NCI-H2107 treated with DMSO at 0.1 percent for 48 hours (cell line): ENCODE data around the gene SEC23B.
A peak's percentile ranks its signal among the peaks of the same experiment; 100 is the strongest.
"Not testable (repeated sequence)": the region's sequence is repeated elsewhere in the genome, so short reads cannot be mapped to it uniquely, and the experiment has no call there.

Source experiments
- DNase-seq: peaks from one replicate; lab custom pipeline; 2025; ENCODE audit not compliant: unreplicated experiment; lab: John Stamatoyannopoulos, UW

Gene SEC23B

GRCh38 chr20:18507218-18508191 is at the start of gene SEC23B:
Gene SEC23B (plus strand): TSS chr20:18507940. CDS start chr20:18510836, 2,896 bp downstream.
- DNase-seq, result peak; percentile 90

DNA sequence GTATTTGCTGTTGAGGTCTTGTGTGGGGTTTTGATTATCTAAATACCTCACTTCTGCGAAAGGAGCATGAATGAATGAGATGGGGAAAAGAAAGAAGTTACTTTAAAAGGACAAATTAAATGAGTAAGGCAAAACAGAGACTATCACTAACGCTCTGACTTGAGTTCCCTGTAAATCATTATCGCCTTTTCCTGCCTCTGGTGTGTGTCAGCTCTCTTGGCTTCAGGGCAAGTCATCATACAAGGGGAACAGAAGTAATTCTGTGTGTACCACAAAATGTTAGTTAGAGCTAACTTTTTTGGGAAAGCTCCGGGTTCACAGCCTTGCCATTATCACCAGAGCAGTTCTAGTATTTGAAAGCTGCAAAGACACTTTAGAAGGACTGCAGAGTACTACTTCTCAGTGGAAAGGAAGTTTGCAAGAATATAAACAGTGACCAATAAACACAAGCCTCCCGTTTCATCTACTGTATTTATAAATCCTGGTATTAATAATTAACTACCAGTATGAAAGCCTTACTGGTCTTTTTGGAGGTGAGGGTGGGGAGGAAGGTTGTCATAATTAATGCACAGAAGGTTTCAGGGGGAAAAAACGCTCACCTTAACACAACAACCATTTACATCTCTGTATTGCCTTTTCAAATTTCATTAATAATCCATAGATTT is 42.1 kb upstream of the SEC23B start:
- no peak for DNase-seq

- DNase-seq, result no peak
Observed at GRCh38 chr20:18466574-18466893, 41.2 kb upstream of the SEC23B start.

- peak; percentile 81 for DNase-seq
Observed at GRCh38 chr20:18466894-18467730, 40.6 kb upstream of the SEC23B start, which contains the start of the genes DZANK1 and POLR3F. Gene DZANK1 (minus strand): TSS chr20:18467030. CDS start chr20:18465358, 1,672 bp downstream. Gene POLR3F (plus strand): TSS chr20:18467390. CDS start chr20:18467507, 117 bp downstream.

- DNase-seq, result no peak
Observed at GRCh38 chr20:18477218-18477617, 30.5 kb upstream of the SEC23B start.

DNA sequence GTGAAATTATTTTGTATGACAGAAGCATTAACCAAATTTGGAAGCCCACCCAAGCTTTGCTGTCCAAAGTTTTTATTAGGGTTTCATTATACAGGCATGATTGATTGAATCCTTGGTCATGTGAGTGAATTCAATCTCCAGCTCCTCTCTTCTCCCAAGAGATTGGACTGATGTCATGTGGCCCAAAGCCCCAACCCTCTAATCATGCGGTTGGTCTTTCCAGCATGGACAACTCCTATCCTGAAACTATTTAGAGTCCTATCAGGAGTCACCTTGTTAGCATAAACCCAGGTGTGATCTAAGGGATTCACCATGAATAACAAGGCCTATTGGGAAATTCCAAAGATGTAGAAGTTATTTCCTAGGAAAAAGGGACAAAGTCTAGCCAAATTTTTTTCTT is 29.9 kb upstream of the SEC23B start:
- DNase-seq, result no peak

DNA sequence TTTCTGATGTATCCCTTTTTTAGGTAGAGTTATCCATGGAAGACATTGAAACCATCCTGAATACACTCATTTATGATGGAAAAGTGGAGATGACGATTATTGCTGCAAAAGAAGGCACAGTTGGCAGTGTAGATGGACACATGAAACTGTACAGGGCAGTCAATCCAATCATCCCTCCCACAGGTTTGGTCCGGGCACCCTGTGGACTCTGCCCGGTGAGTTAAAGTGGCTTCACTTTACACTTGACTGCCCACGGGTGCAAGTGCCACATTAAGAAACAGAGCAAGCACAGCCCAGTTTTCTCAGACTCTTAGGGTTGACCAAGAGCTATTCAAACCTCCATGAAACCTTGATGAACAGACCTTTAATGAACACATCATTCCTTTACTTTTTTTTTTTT is 26.1 kb upstream of the SEC23B start:
- no peak for DNase-seq

DNA sequence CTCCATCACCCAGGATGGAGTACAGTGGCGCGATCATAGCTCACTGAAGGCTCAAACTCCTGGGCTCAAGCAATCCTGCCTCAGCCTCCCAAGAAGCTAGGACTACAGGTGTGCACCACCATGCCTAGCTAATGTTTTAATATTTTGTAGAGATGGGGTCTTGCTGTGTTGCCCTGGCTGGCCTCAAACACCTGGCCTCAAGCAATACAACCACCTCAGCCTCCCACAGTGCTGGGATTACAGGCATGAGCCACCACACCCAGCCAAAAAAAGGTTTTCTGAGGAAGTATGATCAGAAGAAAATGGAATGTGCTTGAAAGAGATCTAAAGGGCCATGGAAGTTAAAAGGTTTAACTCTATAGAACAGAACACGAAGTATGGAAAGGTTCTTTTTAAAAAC is 19.4 kb upstream of the SEC23B start:
- no peak for DNase-seq

DNA sequence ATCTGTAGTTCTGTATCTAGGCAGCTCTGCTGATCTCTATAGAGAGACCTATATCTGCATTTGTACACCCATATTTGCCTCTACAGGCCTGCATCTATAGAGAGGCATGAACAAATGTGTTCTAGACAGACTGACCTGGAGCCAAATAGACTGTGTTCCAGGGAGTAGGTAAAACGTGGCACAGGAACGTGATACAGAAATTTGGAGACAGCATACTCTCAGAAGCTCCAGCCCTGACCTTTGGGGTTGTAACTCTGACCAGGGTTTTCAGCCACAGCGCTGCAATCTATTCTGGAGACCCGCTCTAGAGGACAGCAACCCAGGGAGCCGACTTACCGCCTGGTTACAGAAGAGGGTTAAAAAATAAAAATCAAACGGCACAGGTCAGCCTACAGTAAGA is 11.7 kb upstream of the SEC23B start:
- no peak for DNase-seq

DNA sequence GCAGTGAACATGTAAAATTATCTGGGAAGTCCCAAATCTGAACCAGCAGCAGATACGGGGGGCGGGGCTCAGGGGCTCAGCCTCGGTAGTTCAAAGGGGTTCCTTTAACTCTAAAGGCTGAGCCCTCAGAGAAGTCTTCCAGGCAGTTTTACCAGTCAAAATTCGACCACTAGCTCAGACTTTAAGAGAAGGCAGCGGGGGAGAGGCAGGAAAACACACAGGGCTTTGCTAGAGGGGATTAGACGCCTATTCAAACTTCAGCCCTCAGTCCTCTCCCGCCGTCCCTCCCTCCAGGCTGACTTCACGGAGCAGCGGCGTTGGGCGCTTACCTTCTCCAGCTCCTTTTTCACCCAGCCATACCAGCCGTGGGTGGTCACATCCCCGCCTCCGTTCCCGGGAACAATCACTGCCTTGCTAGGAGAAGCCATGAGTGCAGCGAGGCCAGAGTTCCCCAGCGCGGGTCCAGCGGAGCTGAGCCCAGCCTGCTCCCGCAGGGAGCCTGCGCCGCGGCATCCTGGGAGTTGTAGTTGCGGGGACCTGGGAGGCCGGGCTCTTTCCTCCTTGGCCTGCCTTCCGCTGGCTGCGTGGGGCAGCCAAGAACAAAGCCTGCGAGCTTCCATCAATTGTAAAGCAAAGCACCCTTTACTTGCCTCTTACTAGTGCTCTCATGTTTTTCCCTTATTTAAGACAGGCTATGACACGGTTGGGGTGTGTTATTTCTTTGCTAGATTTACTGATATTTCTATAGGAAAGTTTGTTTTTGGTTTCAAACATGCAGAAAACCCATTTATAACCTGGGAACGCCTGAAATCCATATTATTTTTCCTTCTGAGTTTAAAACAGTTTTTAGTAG is 10.8 kb upstream of the SEC23B start, which contains the start of gene RBBP9:
Gene RBBP9 (minus strand): TSS at position 486 of the 853 bp plus-strand sequence. CDS start 58 bp downstream, at position 428.
- peak; percentile 33 for DNase-seq

- DNase-seq, result no peak
Observed at GRCh38 chr20:18497603-18498002, 10.1 kb upstream of the SEC23B start.

DNA sequence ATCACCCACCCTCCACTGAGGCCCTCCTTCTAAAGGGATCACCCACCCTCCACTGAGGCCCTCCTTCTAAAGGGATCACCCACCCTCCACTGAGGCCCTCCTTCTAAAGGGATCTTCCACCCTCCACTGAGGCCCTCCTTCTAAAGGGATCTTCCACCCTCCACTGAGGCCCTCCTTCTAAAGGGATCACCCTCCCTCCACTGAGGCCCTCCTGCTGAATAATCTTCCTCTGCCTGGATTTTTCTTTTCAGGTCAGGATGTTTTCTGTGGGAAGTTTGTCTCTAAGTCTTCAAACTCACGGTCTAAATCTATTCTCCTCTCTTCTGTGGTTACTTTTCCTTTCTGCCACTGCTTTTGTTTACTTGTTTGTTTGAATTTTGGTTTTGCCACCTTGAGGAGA is 6.1 kb upstream of the SEC23B start:
- not testable (repeated sequence) for DNase-seq

GRCh38 chr20:18504479-18505060 is 3.2 kb upstream of the SEC23B start:
- DNase-seq, result no peak

DNA sequence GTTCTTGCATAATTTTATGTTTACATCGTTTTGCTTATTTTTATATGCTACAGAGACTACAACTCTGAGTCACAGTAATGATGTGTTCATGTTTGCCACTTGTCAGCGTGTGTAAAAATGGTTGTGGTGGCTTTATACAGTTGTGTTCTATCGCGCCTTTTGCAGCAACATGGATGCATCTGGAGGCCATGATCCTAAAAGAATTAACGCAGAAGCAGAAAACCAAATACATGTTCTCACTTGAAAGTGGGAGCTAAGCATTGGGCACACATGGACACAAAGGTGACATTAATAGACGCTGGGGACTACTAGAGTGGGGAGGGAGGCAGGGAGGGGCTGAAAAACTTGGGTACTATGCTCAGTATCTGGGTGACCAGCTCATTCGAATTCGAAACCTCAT is 996 bp upstream of the SEC23B start:
- peak; percentile 18 for DNase-seq

- no peak for DNase-seq
Observed at GRCh38 chr20:18511571-18511970, 3.8 kb downstream of the SEC23B start.

DNA sequence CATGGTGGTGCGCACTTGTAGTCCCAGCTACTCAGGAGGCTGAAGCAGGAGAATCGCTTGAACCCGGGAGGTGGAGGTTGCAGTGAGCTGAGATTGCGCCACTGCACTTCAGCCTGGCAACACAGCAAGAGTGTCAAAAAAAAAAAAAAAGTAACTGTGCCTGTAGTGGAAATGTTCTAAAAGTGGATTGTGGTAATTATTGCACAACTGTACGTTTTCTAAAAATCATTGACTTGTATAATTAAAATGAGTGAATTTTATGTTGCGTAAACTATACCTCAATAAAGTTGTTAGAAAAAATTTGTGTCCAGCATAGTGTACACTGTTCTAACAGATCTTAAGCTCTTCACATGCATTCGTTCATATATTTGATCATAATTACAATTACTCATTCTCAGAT is 5.5 kb downstream of the SEC23B start:
- no peak for DNase-seq

DNA sequence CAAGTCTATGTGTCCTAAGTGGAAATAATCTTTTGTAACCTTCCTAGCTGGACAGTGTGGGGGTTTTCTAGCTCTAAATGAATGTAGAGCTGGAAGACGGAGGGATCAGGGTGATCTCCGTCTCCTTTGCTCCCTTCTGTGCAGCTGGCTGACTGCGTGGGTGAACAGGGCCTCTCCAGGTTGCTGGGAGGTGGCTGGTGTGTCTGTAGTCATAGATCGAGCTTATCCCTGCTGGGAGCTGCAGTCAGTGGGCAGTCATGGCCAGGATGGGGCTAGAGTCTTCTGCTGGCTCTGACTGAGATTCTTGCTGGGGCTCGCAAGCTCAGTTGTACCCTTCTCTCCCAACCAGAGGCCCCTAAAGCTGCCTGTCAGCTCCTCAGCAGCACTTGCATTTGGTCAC is 6.4 kb downstream of the SEC23B start:
- no peak for DNase-seq

GRCh38 chr20:18515973-18516372 is 8.2 kb downstream of the SEC23B start:
- no peak for DNase-seq

DNA sequence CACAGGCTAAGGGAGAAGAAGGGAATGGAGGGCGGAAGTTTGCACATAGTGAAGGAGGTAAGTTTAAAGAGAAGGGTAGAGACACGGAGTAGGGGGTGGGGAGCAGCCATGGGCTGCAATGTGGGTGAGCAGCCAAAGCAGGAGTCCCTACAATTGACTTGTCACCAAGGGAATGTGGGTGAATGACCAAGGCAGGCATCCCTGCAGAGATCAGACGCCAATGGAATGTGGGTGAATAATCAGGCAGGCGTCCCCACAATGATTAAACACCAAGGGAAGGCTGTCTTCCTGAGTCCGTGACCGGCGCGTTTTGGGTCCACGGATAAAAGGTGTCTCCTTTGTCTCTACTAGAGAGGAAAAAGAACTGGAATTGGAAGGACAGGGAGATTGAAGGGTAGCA is 14.3 kb downstream of the SEC23B start:
- DNase-seq, result not testable (repeated sequence)

- no peak for DNase-seq
Observed at GRCh38 chr20:18523066-18523465, 15.3 kb downstream of the SEC23B start.
